HG03342 (cell line): ENCODE measurements around the gene HIPK4.

Experiments
- ATAC-seq: cut with Tn5 transposase; IDR thresholded peaks from one replicate; pipeline ENCODE4 v1.9.1; 2021; ENCODE audit warnings: mild to moderate bottlenecking, moderate library complexity; ENCODE audit not compliant: unreplicated experiment

HIPK4 gene

GRCh38 chr19:40367577-40368434 is 22.2 kb downstream of the HIPK4 start:
- ATAC-seq = no peak

GRCh38 chr19:40366697-40367561 is 23.1 kb downstream of the HIPK4 start:
- no peak for ATAC-seq

- ATAC-seq = no peak
Observed at GRCh38 chr19:40365613-40366401, 24.2 kb downstream of the HIPK4 start.

- no peak for ATAC-seq
Observed at GRCh38 chr19:40365010-40365409, 25.0 kb downstream of the HIPK4 start.

GRCh38 chr19:40363069-40363468 is 26.9 kb downstream of the HIPK4 start:
- no peak for ATAC-seq

DNA sequence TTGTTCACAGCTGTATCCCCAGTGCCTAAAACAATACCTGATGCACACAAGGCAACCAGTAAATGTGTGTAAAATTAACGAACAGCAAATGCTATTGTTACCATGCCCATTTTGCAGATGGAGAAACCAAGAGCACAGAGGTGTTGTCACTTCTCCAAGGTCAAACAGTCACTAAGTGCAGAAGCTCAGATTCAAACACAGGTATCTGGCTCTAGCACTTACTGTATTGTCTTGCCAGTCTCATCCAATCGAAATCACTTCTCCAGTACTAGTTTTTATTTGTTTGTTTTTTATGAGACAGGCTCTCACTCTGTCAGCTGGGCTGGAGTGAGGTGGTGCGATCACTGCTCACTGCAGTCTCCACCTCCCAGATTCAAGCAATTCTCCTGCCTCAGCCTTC is 27.8 kb downstream of the HIPK4 start:
- ATAC-seq = no peak

DNA sequence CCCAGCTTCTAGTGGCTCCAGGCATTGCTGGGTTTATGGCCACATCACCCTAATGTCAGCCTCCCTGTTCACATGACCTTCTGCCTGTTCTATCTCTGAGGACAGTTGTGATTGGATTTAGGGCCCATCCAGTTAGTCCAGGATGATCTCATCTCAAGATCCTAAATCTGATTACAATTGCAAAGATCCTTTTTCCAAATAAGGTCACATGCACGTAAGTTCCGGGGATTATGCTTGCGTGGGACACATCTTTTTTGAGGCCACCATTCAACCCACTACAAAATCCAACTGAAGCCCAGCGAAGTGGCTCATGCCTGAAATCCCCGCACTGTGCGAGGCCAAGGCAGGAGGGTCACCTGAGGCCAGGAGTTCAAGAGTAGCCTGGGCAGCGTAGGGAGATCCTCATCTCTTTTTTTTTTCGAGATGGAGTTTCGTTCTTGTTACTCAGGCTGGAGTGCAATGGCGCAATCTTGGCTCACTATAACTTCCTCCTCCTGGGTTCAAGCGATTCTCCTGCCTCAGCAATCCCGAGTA is 29.2 kb downstream of the HIPK4 start:
- ATAC-seq = no peak

DNA sequence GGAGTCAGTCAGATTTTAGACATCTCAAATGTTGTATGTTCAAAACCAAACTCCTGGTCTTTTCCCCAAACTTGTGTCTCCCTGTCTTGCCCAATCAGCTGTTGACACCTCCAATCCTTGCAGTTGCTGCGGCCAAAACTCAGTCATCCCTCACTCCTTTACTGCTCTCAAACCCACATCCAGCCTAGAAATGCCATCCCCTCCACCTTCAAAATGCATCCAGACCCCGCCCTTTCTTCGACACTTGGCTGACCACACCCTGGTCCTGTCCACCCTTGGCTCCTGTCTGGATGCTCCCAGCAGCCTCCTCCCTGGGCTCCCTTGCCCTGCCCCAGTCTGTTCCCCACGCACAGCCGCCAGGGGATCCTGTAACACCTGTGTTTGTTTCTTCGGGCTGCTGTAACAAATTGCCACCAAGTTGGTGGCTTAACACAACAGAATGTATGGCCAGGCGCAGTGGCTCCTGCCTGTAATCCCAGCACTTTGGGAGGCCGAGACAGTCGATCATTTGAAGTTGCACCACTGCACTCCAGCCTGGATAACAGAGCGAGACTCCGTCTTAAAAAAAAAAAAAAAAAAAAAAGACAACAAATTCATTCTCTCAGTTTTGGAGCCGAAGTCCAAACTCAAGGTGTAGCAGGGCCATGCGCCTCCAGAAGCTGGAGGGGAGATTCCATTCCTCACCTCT is 29.8 kb downstream of the HIPK4 start:
- ATAC-seq = no peak

DNA sequence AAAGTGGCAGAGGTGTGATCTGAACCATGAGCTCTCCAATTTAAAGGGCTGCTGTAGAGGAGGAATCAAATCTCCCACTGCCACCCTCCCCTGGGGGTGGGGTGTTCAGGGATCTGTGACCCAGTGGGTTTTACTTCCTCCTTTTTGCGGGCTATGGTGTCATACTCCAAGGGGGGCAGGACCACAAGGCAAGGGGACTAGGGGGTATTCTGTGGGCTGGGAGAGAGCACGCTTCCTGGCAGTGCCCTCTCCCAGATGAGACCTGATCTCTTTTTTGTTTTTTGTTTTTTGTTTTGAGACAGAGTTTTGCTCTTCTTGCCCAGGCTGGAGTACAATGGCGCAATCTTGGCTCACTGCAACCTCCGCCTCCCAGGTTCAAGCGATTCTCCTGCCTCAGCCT is 31.2 kb downstream of the HIPK4 start:
- no peak for ATAC-seq

GRCh38 chr19:40357640-40358039 is 32.3 kb downstream of the HIPK4 start:
- ATAC-seq = no peak

DNA sequence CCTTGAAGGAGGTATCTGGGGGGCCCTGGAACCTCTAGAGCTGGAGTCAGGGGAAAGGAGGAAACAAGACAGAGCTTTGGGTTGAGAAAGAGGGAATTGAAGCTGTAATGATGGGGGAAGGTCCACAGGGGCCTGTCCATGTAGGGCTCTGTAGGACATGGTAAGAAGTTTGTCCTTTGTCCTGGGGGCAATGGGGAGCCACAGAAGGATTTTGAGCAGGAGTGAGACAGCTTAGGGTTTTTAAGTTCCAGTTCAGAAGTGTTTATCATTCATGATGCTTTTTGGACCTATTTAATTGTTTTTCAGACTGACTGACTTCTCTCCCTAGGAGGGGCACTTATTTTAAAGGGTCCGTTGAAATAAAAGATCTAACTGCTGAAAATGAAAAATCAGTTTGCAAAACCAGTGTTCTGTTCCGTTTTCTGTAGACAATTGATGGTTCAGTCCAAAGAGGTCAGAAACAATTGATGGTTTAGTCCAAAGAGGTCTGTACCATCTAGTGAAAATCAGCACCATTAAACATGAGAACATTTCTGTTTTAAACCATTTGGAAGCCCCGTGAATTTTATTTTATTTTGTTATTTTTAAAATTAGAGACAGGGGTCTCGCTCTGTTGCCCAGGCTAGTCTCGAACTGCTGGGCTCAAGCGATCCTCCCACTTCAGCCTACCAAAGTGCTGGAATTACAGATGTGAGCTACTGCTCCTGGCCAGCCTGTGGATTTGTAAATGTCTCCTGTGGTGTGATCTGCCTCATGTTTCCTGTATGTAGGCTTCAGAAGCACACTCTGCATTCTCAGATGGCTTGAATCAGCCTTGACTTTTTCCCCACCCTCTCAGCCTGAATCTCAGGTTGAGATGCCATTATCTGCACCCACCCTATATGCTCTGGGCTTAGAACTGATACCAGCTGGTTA is 33.0 kb downstream of the HIPK4 start:
- ATAC-seq = no peak

- no peak for ATAC-seq
Observed at GRCh38 chr19:40355975-40356680, 33.9 kb downstream of the HIPK4 start.

GRCh38 chr19:40348961-40349507 is 40.9 kb downstream of the HIPK4 start:
- no peak for ATAC-seq

- peak; percentile 91 for ATAC-seq
Observed at GRCh38 chr19:40348125-40348913, 41.7 kb downstream of the HIPK4 start, which contains the start of the genes C19orf47 and PLD3. TSS of gene C19orf47 (minus strand) at chr19:40348397. CDS start at chr19:40341857, 6,540 bp downstream. TSS of gene PLD3 (plus strand) at chr19:40348695. CDS start at chr19:40366484, 17,789 bp downstream.

DNA sequence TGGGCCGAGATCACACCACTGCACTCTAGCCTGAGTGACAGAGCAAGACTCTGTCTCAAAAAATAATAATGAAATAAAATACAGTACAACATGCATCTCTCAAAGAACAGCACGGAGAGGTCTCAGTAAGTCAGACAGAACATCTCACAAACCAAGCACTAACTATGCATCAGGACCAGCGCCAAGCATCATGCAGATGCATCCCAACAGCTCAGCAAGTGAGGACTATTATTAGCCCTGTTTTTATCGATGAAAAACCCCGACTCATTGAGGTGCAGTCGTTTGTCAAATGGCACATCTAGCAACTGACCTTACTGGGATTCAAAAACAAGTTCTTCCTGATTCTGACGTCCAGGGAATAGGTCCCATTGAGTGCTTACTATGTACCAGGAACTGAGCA is 45.6 kb downstream of the HIPK4 start:
- ATAC-seq = no peak

DNA sequence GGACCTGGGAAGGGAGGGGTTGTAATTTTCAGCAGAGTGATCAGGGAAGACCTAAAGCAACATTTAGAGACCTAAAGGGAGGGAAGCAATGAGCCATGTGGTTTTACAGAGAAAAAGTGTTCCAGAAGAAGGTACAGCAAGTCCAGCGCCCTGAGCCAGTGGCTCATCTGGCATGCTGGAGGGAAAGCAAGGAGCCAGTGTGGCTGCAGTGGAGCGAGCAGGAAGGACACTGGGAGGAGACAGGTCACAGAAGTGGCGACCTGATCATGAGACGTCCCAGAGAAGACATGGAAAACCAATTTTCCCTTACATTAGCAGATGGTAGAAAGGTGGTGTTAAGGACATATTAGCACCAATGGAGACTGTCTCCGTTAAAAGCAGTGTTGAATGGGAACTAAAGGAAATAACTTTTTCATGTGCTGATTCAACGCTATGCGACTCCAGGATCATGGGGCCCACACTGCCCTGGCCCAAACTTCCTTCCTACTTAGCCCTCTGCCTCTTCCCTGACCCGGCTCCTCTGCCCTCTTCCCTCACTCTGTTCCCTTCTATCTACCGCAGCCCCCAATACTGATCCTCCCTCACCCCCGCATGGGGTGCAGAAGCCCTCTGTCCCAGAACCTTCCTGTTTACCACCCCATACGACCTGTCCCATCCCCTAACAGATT is 47.2 kb downstream of the HIPK4 start:
- no peak for ATAC-seq
